Activated naive CD8-positive, alpha-beta T cell treated with anti-CD3 and anti-CD28 coated beads, Interleukin-2, amount 50 U/mL, for 24 hours (primary cell): ENCODE data around the gene C2orf49.
A peak's percentile ranks its signal among the peaks of the same experiment; 100 is the strongest.

Source experiments
- ATAC-seq: fragments of 150-1000 bp; cut with Tn5 transposase; one replicate; pipeline ENCODE4 v1.10.0; 2021
- DNase-seq: peaks from one replicate; pipeline ENCODE4 v3.0.0; 2021
- H3K27ac Mint-ChIP-seq: one replicate; pipeline ENCODE4 v1.8.0; 2021; ENCODE audit warnings: mild to moderate bottlenecking, mixed read lengths
- H3K27me3 Mint-ChIP-seq: one replicate; pipeline ENCODE4 v1.8.0; 2021; ENCODE audit warnings: mixed read lengths
- H3K36me3 Mint-ChIP-seq: one replicate; pipeline ENCODE4 v1.8.0; 2021; ENCODE audit warnings: low read depth, mixed read lengths
- H3K4me1 Mint-ChIP-seq: one replicate; pipeline ENCODE4 v1.8.0; 2021; ENCODE audit warnings: mixed read lengths
- H3K4me3 Mint-ChIP-seq: one replicate; pipeline ENCODE4 v1.8.0; 2021; ENCODE audit warnings: mild to moderate bottlenecking, moderate library complexity, mixed read lengths
- H3K9me3 Mint-ChIP-seq: one replicate; pipeline ENCODE4 v1.8.0; 2021; ENCODE audit warnings: mixed read lengths

C2orf49 gene

GRCh38 chr2:105391763-105392662, 54.7 kb downstream of the C2orf49 start:
- DNase-seq (no peak), ATAC-seq (no peak)
- Mint-ChIP-seq H3K36me3 (no peaks in the 10 kb centered on the region), H3K4me1 (peaks cover 13% of the 10 kb centered on the region), H3K27me3 (peaks cover 1% of the 10 kb centered on the region), H3K9me3 (no peaks in the 10 kb centered on the region), H3K4me3 (no peak overlapping the region), H3K27ac (no peak overlapping the region)

GRCh38 chr2:105393373-105394055, 56.2 kb downstream of the C2orf49 start:
- Mint-ChIP-seq H3K4me3 (no peak overlapping the region), H3K9me3 (no peaks in the 10 kb centered on the region), H3K36me3 (no peaks in the 10 kb centered on the region), H3K4me1 (peaks cover 23% of the 10 kb centered on the region), H3K27me3 (peaks cover 12% of the 10 kb centered on the region), H3K27ac (no peak overlapping the region)
- DNase-seq: no peak
- ATAC-seq: no peak

DNA sequence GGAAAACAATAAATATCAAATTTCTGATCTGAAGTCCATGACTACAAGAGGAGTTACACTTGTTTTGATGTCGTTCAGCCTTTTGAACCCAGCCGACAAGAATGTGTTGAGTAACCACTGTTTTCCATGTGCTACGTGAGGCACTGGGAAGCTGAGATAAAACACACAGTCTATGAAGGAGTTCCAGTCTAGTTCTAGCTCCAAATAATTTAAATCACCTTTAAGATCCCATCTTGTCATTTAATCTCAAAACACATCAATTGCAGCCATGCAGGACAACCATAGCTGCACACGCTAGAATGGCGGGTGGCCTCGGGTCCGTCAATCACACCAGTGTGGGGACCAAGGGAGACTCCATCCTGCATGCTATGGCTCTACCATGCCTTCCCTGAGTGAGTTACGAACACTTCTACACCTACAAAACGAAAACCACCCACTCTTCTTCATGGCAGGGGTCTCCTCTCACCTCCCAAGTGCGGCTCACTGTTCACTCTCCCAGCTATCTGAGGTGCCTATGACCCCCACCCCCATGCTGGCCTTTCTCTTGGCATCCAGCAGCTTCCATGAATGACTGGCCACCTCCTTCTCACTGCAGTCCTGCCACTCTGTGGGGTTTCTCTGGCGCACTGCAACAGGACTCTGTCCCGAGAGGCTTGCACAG, 57.7 kb downstream of the C2orf49 start:
- Mint-ChIP-seq H3K36me3 (no peaks in the 10 kb centered on the region), H3K4me1 (peaks cover 23% of the 10 kb centered on the region), H3K4me3 (no peak overlapping the region), H3K9me3 (no peaks in the 10 kb centered on the region), H3K27me3 (peaks cover 22% of the 10 kb centered on the region), H3K27ac (no peak overlapping the region)
- ATAC-seq (no peak), DNase-seq (no peak)

DNA sequence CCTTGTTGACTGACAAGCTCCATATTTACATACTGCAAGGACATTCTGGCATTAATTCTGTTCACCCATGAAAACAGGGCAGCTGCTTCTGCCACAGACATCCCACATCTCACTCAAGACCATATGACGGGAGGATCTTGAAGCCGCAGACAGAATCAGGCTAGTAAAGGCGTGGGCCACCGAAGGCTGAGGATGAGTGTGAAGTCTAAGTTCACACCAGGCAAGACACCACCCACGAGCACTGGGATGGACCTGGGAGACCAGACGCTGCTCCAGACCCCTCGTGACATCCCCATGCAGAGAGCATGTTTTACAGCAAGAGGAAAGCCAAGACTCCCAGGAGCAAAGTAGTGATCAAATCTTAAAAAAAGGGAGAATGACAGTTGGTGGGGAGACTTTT, 58.4 kb downstream of the C2orf49 start:
- Mint-ChIP-seq H3K27me3 (peaks cover 24% of the 10 kb centered on the region), H3K4me3 (no peak overlapping the region), H3K36me3 (no peaks in the 10 kb centered on the region), H3K9me3 (no peaks in the 10 kb centered on the region), H3K4me1 (peaks cover 23% of the 10 kb centered on the region), H3K27ac (no peak overlapping the region)
- DNase-seq (no peak), ATAC-seq (no peak)

- Mint-ChIP-seq H3K36me3 (no peaks in the 10 kb centered on the region), H3K4me3 (peak overlapping the region; percentile 16), H3K4me1 (peaks cover 23% of the 10 kb centered on the region), H3K27ac (peak overlapping the region; percentile 81), H3K27me3 (peaks cover 25% of the 10 kb centered on the region), H3K9me3 (no peaks in the 10 kb centered on the region)
- DNase-seq (peak; percentile 61), ATAC-seq (peak; percentile 95)
Observed at GRCh38 chr2:105396254-105397024, 59.1 kb downstream of the C2orf49 start.

DNA sequence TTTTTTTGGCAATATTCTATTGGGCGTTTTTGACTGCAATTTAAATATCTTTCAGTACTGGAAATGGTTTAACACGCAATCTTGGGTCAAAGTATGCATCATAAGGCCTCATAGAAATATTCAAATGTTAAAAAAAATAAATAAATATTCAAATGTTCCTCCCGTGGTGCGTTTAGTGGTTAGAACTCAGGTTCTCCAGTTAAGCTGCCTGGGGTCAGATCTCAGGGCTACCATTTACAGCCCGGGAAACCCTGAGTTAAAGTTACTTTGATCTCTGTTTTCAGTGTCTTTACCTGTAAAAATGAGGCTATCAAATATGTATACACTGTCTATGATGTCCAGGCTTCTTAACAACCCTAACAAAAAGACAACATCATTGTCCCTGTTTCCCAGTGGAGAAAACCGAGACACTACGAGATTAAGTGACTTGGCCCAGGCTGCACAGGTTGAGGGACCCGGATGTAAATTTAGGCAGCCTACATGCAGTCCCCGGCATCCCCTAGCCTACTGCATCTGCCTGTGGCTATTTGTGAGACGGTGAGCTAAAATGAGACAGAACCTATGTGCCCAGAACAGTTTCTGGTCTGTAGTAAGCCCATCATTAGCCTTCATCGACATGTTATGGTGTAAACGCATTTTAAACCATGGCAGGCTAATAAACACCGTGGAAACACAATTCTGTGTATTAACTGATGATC, 59.8 kb downstream of the C2orf49 start:
- Mint-ChIP-seq H3K27me3 (peaks cover 25% of the 10 kb centered on the region), H3K9me3 (no peaks in the 10 kb centered on the region), H3K36me3 (no peaks in the 10 kb centered on the region), H3K4me1 (peaks cover 23% of the 10 kb centered on the region), H3K4me3 (peak overlapping the region; percentile 32), H3K27ac (peak overlapping the region; percentile 81)
- ATAC-seq (no peak), DNase-seq (no peak)

DNA sequence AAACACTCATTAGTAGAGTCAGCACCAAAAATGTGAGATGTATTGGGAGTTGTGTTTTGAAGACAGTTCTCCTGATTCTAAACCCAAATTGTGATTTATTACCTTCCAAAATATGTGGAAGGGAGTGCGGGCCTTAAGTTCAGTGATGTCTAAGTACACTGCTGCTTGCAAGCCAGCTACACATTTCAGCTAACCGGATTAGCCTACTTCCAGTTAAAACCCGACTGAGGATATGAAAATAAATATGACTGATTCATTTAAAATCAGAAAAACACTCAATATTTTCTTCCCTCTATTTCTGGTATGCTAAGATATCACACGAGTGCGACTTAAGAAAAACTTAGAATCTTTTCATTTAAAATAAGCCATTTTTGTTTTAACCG, 60.6 kb downstream of the C2orf49 start:
- Mint-ChIP-seq H3K4me3 (peak overlapping the region; percentile 78), H3K27ac (peak overlapping the region; percentile 72), H3K4me1 (peaks cover 23% of the 10 kb centered on the region), H3K27me3 (peaks cover 25% of the 10 kb centered on the region), H3K36me3 (no peaks in the 10 kb centered on the region), H3K9me3 (no peaks in the 10 kb centered on the region)
- ATAC-seq (no peak), DNase-seq (no peak)

GRCh38 chr2:105398336-105399206, 61.2 kb downstream of the C2orf49 start, which contains the start of gene FHL2:
TSS of gene FHL2 (minus strand) at chr2:105399051. CDS start at chr2:105386516, 12,535 bp downstream.
- peak; percentile 86 for ATAC-seq
- H3K9me3 Mint-ChIP-seq: no peaks in the 10 kb centered on the region
- H3K4me3 Mint-ChIP-seq: peak within 1 kb of the TSS; percentile 78
- no peaks in the 10 kb centered on the region for H3K36me3 Mint-ChIP-seq
- peak within 1 kb of the TSS; percentile 72 for H3K27ac Mint-ChIP-seq
- peaks cover 23% of the 10 kb centered on the region for H3K4me1 Mint-ChIP-seq
- H3K27me3 Mint-ChIP-seq: peaks cover 25% of the 10 kb centered on the region
- peak; percentile 75 for DNase-seq
